GM04503 (cell line): ENCODE measurements around the gene LCN2.
"Not testable (repeated sequence)": the region's sequence is repeated elsewhere in the genome, so short reads cannot be mapped to it uniquely, and the experiment has no call there.

Source experiments
- DNase-seq: peaks from one replicate; pipeline ENCODE4 v3.0.0-alpha.2; 2012; ENCODE audit warnings: low read depth

Gene LCN2

DNA sequence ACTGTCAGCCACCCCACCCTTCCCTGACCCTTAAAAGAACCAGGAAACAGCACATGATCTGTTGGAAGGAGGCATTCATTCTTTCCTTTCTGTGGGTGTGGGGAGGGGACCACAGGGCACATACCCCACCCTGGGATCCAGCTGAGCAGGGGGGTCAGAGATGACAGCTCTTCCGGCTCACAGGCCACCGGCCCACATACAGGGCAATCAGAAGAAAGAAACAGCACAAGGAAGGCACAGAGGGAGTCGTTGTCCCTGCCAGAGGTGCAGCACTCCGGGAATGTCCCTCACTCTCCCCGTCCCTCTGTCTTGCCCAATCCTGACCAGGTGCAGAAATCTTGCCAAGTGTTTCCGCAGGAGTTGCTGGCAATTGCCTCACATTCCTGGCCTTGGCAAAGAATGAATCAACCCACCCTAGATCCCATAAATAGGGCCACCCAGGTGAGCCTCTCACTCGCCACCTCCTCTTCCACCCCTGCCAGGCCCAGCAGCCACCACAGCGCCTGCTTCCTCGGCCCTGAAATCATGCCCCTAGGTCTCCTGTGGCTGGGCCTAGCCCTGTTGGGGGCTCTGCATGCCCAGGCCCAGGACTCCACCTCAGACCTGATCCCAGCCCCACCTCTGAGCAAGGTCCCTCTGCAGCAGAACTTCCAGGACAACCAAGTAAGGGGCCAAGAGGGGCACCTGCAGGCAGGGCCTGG lies at the start of gene LCN2:
Gene LCN2 (plus strand): TSS at position 453 of the 701 bp plus-strand sequence. CDS start 73 bp downstream, at position 526.
- DNase-seq = no peak

DNA sequence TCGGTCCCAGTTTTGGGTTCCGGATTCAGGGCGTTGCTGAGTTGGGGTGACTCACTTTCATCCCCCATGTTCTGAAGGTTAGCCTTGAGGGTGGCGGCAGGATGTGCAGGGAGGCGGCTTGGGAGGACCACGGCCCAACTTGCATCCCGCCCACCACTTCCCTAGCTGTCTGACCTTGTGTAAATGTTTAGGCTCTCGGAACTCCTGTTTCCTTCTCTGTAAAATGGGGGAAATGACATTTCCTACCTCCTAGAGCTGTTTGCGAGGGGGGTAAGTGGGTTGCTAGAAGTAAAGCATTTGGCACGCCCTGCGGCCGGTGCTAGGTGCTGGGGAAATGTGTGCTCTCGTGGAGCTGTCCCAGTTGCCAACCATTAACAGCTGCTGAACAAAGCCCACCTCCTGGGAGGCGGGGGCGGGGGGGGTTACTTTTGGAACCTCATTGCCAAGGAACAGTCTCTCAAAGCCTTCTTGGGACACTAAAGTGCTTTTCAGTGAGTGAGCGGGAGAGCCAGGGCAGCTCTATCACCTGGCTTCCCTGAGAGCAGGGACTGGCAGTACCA lies 49.2 kb upstream of the LCN2 start:
- DNase-seq = no peak

DNA sequence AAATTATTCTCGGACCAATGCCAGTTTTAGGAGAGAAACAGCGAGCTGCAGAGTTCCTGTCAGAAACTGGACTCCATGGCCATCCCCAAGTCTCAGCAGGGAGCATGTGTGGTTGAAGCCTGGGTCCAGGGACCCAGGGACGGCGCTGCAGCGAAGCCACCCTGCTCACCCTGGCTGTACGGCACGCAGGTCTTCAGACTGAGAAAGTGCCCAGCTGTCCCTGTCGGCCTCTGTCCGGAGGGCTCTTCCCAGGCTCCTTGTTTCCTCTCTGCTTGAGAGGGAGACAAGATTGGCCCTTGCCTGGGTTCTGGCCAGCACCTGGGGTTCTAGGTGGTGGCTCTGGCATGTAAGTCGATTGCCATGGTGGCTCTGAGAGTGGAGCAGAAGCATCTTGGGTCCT lies 48.7 kb upstream of the LCN2 start:
- no peak for DNase-seq

DNA sequence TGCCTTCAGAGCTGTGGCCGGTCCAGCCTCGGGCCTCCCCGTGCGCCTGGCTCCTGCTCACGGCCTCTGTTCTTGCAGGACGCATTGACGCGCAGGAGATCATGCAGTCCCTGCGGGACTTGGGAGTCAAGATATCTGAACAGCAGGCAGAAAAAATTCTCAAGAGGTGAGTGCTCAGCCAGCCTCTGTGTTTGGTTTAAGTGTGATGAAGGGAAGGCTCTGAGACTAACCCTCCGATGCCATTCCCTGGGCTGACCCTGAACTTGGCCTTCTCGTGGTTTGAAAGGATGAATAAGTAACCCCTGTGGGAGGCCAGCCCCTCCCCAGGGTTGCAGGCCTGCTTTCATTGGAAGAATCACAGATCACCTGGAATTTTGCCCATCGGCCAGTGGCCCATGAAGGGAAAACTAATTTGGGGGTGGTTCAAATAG lies 48.0 kb upstream of the LCN2 start:
- no peak for DNase-seq

DNA sequence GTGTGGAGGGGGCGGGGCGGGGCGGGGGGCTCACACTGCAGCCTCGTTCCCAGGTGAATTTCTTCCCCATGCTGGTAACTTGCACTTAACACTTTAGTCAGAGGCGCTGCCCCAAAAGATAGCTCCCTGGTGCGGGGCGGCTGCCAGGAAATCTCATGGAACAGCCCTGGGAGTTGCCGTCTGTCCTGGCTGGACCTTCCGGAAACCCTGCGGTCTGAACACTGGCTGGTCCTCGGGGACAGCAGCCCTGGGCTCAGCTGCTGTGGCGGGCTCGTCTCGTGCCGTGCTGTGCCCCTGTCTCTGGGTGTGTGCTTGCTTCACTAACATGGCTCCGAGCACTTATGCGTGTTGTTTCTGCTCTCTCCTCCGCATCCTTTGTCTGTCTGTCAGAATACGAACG lies 47.6 kb upstream of the LCN2 start:
- DNase-seq = no peak

DNA sequence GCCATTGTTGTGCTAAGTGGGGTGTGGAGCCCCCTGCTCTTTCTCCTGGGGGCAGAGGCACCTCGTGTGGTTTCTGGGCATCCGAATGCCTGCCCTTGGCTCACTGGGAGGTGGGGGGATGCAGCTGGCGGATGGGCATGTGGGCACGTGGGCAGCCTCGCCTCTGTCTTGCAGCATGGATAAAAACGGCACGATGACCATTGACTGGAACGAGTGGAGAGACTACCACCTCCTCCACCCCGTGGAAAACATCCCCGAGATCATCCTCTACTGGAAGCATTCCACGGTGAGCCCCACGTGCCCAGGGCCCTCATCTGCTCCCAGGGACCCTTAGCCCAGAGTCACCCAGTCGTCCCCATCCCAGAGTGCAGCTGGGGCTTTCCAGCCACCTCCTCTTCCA lies 47.1 kb upstream of the LCN2 start:
- no peak for DNase-seq

DNA sequence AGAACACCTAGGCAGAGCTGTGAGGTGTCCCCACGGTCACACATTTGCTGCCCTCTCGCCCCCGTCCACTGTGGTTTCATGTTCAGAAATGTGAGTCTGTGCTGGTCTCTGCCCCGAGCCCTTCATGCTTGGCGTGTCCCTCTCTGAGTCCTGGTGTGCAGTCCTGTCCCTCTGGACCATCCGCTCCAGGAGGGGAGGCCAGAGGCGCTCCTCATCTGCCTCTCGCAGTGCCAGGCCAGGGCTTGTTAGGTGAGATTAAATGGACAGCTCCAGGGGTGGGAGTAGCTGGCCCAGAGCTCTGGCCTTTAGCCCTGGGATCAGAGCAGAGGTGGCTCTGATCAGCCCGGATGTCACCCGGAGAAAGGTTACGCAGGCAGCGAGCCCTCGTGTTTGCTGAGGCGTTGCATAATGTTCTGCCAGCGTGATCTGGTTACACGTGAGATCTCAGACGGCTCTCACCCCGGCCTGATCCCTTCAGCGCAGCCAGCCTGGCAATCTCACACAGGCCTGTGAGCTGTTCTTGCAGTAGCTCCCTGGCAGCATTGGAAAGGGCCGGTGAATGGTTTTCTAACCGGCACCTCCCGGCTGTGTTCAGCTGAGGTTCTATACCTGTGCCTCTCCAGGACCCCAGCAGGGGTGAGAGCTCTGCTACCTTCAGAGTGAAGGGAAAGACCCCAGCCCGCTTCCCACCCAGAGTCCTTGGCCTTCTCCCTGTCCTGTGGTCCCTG lies 46.2 kb upstream of the LCN2 start:
- no peak for DNase-seq

DNA sequence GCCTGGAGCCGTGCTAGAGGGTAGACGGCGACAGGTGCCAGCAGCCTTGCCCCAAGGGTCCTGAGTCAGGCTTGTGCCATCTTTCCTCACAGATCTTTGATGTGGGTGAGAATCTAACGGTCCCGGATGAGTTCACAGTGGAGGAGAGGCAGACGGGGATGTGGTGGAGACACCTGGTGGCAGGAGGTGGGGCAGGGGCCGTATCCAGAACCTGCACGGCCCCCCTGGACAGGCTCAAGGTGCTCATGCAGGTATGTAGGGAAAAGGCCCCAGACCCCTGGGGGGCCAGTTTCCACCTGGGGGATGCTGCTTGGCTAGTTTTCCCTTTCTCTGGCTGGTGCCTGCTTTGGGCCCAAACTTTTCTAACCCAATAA lies 45.7 kb upstream of the LCN2 start:
- no peak for DNase-seq

DNA sequence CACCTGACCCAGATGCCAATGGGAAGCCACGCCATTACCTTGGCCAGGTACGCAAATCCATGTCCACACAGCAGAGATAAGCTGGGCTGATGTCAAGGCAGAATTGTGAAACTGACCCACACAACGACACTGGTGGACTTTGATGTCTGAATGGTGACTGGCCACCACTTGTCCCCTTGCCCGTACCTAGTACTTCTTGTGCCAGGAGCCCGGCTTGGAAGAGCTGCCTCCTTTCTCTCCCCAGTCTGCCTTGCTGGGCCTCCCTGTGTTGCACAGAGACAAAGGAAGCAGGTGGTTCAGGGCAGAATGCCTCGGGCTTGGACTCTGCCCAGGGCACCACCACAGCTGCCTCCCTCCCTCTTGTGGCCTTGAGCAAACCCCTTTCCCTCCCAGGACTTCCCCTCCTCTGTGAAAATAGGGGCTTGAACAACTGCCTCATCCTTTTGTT lies 45.1 kb upstream of the LCN2 start:
- no peak for DNase-seq

DNA sequence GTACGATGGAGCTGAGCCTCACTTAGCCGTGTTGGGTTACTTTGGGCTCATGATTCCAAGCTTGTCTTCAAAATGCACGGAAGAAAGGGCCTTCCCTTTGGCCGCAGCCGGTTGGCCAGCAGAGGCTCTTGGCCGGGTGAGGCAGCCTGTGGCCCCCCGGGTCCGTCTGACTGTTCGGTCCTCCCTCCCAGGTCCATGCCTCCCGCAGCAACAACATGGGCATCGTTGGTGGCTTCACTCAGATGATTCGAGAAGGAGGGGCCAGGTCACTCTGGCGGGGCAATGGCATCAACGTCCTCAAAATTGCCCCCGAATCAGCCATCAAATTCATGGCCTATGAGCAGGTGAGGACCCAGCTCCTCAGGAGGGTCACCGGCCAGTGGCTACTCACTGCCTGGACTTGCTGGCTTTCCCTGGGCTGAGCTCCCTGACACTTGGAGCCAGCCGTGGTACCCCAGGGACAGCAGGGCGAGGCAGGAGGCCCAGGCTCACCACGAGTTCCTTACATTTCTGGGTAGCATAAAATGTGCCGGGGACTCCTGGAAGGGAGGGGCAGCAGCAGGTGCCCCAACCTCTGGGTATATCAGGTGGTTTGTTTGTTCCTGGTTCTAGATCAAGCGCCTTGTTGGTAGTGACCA lies 43.6 kb upstream of the LCN2 start:
- DNase-seq = no peak

DNA sequence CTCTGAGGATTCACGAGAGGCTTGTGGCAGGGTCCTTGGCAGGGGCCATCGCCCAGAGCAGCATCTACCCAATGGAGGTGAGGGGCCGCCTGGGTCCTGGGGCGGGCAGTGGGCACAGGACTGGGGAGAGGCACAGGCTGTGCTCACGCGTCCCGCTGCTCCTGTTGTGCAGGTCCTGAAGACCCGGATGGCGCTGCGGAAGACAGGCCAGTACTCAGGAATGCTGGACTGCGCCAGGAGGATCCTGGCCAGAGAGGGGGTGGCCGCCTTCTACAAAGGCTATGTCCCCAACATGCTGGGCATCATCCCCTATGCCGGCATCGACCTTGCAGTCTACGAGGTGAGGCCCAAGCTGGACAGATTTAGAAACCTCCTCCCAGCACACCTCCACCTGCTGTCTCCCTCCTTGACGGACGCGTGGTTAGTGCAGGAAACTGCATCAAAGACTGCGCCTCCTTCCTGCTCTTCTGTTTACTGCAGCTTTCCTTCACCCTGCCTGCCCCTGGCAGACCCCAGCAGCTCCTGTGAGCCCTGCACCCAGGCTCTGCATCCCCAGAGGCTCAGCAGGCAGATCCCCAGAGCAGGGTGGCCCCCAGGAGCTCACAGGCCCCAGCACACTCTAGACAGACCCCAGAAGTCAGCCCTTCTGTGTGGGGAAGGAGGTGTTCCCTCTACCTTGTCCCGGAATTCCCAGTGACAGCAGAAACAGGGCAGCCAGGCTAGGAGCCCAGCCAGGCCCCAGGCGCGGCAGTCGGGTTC lies 42.9 kb upstream of the LCN2 start:
- no peak for DNase-seq

DNA sequence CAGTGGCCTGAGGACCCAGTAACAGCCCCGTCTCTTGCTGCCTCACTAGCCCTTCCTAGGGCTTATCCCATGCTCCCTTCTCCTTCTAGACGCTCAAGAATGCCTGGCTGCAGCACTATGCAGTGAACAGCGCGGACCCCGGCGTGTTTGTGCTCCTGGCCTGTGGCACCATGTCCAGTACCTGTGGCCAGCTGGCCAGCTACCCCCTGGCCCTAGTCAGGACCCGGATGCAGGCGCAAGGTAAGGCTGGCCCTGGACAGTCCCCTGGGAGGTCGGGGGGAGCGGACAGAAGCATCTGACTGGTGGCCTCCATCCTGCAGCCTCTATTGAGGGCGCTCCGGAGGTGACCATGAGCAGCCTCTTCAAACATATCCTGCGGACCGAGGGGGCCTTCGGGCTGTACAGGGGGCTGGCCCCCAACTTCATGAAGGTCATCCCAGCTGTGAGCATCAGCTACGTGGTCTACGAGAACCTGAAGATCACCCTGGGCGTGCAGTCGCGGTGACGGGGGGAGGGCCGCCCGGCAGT lies 42.2 kb upstream of the LCN2 start:
- DNase-seq = no peak

DNA sequence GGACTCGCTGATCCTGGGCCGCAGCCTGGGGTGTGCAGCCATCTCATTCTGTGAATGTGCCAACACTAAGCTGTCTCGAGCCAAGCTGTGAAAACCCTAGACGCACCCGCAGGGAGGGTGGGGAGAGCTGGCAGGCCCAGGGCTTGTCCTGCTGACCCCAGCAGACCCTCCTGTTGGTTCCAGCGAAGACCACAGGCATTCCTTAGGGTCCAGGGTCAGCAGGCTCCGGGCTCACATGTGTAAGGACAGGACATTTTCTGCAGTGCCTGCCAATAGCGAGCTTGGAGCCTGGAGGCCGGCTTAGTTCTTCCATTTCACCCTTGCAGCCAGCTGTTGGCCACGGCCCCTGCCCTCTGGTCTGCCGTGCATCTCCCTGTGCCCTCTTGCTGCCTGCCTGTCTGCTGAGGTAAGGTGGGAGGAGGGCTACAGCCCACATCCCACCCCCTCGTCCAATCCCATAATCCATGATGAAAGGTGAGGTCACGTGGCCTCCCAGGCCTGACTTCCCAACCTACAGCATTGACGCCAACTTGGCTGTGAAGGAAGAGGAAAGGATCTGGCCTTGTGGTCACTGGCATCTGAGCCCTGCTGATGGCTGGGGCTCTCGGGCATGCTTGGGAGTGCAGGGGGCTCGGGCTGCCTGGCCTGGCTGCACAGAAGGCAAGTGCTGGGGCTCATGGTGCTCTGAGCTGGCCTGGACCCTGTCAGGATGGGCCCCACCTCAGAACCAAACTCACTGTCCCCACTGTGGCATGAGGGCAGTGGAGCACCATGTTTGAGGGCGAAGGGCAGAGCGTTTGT lies 41.6 kb upstream of the LCN2 start:
- no peak for DNase-seq

DNA sequence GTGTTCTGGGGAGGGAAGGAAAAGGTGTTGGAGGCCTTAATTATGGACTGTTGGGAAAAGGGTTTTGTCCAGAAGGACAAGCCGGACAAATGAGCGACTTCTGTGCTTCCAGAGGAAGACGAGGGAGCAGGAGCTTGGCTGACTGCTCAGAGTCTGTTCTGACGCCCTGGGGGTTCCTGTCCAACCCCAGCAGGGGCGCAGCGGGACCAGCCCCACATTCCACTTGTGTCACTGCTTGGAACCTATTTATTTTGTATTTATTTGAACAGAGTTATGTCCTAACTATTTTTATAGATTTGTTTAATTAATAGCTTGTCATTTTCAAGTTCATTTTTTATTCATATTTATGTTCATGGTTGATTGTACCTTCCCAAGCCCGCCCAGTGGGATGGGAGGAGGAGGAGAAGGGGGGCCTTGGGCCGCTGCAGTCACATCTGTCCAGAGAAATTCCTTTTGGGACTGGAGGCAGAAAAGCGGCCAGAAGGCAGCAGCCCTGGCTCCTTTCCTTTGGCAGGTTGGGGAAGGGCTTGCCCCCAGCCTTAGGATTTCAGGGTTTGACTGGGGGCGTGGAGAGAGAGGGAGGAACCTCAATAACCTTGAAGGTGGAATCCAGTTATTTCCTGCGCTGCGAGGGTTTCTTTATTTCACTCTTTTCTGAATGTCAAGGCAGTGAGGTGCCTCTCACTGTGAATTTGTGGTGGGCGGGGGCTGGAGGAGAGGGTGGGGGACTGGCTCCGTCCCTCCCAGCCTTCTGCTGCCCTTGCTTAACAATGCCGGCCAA lies 40.8 kb upstream of the LCN2 start:
- DNase-seq = no peak

DNA sequence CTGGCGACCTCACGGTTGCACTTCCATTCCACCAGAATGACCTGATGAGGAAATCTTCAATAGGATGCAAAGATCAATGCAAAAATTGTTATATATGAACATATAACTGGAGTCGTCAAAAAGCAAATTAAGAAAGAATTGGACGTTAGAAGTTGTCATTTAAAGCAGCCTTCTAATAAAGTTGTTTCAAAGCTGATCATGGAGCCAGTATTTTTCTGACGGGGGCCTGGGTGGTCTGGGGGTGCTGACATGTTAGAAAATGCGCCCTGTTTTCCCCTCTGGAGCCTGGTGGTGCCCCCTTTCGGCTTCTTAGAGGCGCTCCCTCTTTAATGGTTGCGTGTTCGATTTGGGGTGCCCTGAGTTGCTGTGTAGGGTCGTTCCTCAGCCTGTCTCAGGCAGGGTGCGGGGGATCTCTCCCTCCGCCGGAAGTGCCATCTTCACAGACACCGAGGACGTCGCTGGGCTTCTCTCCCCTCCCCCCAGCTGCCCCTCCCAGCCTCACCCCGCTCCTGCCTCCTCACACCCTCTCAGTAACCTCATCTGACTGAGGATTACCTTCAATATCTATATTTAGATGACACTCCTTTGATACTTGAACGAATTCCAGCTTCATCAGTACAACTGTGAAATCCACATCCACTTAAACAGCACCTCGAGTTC lies 40.1 kb upstream of the LCN2 start:
- no peak for DNase-seq

DNA sequence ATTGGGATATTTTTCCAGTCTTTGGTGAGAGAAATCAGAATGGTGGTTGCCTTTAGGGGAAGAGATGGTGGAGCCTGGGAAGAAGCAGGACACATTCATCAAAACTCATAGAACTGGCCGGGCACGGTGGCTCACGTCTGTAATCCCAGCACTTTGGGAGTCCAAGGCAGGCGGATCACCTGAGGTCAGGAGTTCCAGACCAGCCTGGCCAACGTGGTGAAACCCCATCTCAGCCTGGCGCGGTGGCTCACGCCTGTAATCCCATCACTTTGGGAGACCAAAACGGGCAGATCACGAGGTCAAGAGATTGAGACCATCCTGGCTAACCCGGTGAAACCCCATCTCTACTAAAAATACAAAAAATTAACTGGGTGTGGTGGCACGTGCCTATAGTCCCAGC lies 37.5 kb upstream of the LCN2 start:
- DNase-seq = not testable (repeated sequence)

DNA sequence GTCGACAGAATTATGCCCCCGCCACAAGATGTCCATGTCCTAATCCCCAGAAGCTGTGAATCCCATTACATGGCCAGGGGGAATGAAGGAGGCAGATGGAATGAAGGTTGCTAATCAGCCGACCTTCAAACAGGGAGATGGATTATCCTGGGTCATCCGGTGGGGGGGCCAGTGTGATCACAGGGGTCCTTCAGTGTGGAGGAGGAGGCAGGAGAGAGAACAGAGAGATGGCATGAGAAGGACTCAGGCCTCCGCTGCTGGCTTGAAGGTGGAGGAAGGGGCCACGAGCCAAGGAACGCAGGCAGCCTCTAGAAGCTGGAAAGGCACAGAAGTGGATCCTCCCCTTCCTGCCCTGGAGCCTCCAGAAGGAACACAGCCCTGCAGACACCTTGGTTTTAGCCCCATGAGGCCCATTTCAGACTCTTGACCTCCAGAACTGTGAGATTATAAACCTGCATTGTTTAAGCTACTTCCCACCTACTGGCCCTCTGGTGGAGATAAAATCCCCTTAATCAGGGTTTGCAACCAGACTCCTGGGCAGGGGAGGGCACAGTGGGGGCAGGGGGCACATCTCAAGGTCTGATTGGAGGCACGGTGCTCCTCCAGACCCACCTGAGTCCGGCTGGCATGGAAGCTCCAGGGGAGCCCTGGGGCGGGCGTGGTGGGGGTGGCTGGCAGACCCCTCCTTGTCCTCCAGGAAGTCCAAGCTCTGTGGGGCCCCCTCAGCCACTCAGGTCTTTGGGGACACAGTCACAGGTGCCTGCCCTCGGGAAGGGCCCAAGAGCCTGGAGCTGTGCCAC lies 35.5 kb upstream of the LCN2 start:
- DNase-seq = no peak

DNA sequence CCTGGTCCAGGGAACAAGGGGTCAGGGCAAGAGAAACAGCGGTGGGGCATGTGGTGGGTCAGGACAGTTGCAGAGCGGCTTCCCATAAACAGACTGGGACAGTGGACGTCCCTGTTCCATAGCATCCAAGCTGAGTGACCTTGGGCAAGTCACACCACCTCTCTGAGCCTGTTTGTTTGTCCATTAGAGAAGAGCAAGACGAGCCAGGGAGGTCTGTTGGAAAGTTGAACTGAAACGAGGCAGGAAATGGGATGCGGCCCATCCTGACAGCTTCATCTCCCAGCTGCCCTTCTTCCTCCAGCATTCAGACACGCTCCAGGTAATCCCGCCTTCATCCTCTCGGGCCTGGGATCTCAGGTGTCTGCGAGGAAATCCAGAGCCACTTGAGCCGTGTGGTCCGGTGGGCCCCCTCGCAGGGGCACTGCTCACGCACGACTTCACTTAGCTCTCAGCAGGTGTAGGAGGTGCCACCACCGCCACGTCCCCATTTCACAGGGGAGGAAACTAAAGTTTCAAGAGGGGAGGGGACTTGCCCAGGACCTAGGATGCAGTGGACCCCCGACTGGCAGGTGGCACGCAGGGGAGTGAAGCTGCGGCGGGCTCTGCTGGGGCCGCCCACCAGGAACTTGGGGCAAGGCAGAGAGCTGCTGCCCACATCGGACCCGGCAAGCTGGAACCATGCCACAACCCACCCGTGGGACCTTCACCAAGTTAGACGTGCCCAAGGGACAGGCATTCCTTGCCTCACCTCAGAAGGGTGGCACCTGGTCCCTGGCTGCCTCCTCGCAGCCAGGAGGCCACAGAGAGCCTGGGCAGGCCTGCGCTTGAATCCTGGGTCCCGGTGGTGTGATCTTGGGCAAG lies 34.7 kb upstream of the LCN2 start:
- DNase-seq = no peak
